ENCODE results near the gene CARMIL3. TPM values are rescaled to one million over a fixed set of nuclear protein-coding genes. Genes with fewer than 3 reads are reported as not detected.

The CARMIL3 gene
- 0.38 to 0.56 TPM (median 0.45 TPM) in 5 replicates for total RNA-seq (2022; extraction: Qiagen RNA extraction; ENCODE audit: low read depth)

GRCh38 chr14:24051789-24052655 lies at the start of gene CARMIL3:
CARMIL3 (plus strand) TSS chr14:24052009; CDS start chr14:24052154, 145 bp downstream.

GRCh38 chr14:24071144-24071697 lies 19.4 kb downstream of the CARMIL3 start, which contains the start of gene CPNE6:
CPNE6 (plus strand) TSS chr14:24071562; CDS start chr14:24072937, 1,375 bp downstream.

GRCh38 chr14:24093901-24094840 lies 42.4 kb downstream of the CARMIL3 start, which contains the start of gene PCK2:
PCK2 (plus strand) TSS chr14:24094311; CDS start chr14:24094406, 95 bp downstream.

GRCh38 chr14:24114532-24115421 lies 63.0 kb downstream of the CARMIL3 start, which contains the start of the genes DCAF11 and NRL:
DCAF11 (plus strand) TSS chr14:24114777; CDS start chr14:24115595, 818 bp downstream.
NRL (minus strand) TSS chr14:24114949; CDS start chr14:24082848, 32,101 bp downstream.

Other genes with a start within 250 kb of the CARMIL3 start
- 43.9 to 47.2 TPM (median 46.1 TPM) in 5 replicates for gene DHRS4, start 98.2 kb upstream of the CARMIL3 start, total RNA-seq (2022; extraction: Qiagen RNA extraction; ENCODE audit: low read depth)
- 26.6 to 33.9 TPM (median 31.5 TPM) in 5 replicates for gene DHRS4L2, start 63.1 kb upstream of the CARMIL3 start, total RNA-seq (2022; extraction: Qiagen RNA extraction; ENCODE audit: low read depth)
- gene CPNE6, start 19.6 kb downstream of the CARMIL3 start, total RNA-seq (2022; extraction: Qiagen RNA extraction; ENCODE audit: low read depth), result not detected in 5 replicates
- gene PCK2, start 42.3 kb downstream of the CARMIL3 start, total RNA-seq (2022; extraction: Qiagen RNA extraction; ENCODE audit: low read depth), result 18.2 to 20.8 TPM (median 19.0 TPM) in 5 replicates
- gene DCAF11, start 62.8 kb downstream of the CARMIL3 start, total RNA-seq (2022; extraction: Qiagen RNA extraction; ENCODE audit: low read depth), result 20.4 to 24.2 TPM (median 21.1 TPM) in 5 replicates
- gene NRL, start 62.9 kb downstream of the CARMIL3 start, total RNA-seq (2022; extraction: Qiagen RNA extraction; ENCODE audit: low read depth), result 0.48 to 1.2 TPM (median 1.0 TPM) in 5 replicates
- gene FITM1, start 78.7 kb downstream of the CARMIL3 start, total RNA-seq (2022; extraction: Qiagen RNA extraction; ENCODE audit: low read depth), result 0.13 TPM in 1 of 5 replicates, not detected in the others
- gene PSME1, start 84.2 kb downstream of the CARMIL3 start, total RNA-seq (2022; extraction: Qiagen RNA extraction; ENCODE audit: low read depth), result 165 to 182 TPM (median 174 TPM) in 5 replicates
- 48.8 to 64.4 TPM (median 62.6 TPM) in 5 replicates for gene EMC9, start 89.6 kb downstream of the CARMIL3 start, total RNA-seq (2022; extraction: Qiagen RNA extraction; ENCODE audit: low read depth)
- 175 to 204 TPM (median 181 TPM) in 5 replicates for gene PSME2, start 94.6 kb downstream of the CARMIL3 start, total RNA-seq (2022; extraction: Qiagen RNA extraction; ENCODE audit: low read depth)
- gene RNF31, start 95.5 kb downstream of the CARMIL3 start, total RNA-seq (2022; extraction: Qiagen RNA extraction; ENCODE audit: low read depth), result 21.0 to 29.8 TPM (median 27.3 TPM) in 5 replicates
- 17.3 to 22.2 TPM (median 20.2 TPM) in 5 replicates for gene IRF9, start 109.3 kb downstream of the CARMIL3 start, total RNA-seq (2022; extraction: Qiagen RNA extraction; ENCODE audit: low read depth)
- gene REC8, start 120.1 kb downstream of the CARMIL3 start, total RNA-seq (2022; extraction: Qiagen RNA extraction; ENCODE audit: low read depth), result 3.7 to 7.0 TPM (median 4.8 TPM) in 5 replicates
- gene IPO4, start 136.8 kb downstream of the CARMIL3 start, total RNA-seq (2022; extraction: Qiagen RNA extraction; ENCODE audit: low read depth), result 76.9 to 102 TPM (median 78.5 TPM) in 5 replicates
- gene TM9SF1, start 143.4 kb downstream of the CARMIL3 start, total RNA-seq (2022; extraction: Qiagen RNA extraction; ENCODE audit: low read depth), result 63.8 to 71.3 TPM (median 70.1 TPM) in 5 replicates
- not detected in 5 replicates for gene TSSK4, start 153.7 kb downstream of the CARMIL3 start, total RNA-seq (2022; extraction: Qiagen RNA extraction; ENCODE audit: low read depth)
- 78.2 to 95.9 TPM (median 81.6 TPM) in 5 replicates for gene CHMP4A, start 161.5 kb downstream of the CARMIL3 start, total RNA-seq (2022; extraction: Qiagen RNA extraction; ENCODE audit: low read depth)
- 28.2 to 30.5 TPM (median 28.9 TPM) in 5 replicates for gene MDP1, start 164.1 kb downstream of the CARMIL3 start, total RNA-seq (2022; extraction: Qiagen RNA extraction; ENCODE audit: low read depth)
- 443 to 489 TPM (median 464 TPM) in 5 replicates for gene NEDD8, start 180.4 kb downstream of the CARMIL3 start, total RNA-seq (2022; extraction: Qiagen RNA extraction; ENCODE audit: low read depth)
- gene GMPR2, start 180.9 kb downstream of the CARMIL3 start, total RNA-seq (2022; extraction: Qiagen RNA extraction; ENCODE audit: low read depth), result 54.6 to 64.7 TPM (median 59.1 TPM) in 5 replicates
- gene TINF2, start 190.6 kb downstream of the CARMIL3 start, total RNA-seq (2022; extraction: Qiagen RNA extraction; ENCODE audit: low read depth), result 33.6 to 39.6 TPM (median 38.4 TPM) in 5 replicates
- 0.48 to 1.2 TPM (median 1.2 TPM) in 5 replicates for gene TGM1, start 211.2 kb downstream of the CARMIL3 start, total RNA-seq (2022; extraction: Qiagen RNA extraction; ENCODE audit: low read depth)
- gene RABGGTA, start 219.6 kb downstream of the CARMIL3 start, total RNA-seq (2022; extraction: Qiagen RNA extraction; ENCODE audit: low read depth), result 15.9 to 17.8 TPM (median 17.5 TPM) in 5 replicates
- 10.3 to 13.4 TPM (median 11.5 TPM) in 5 replicates for gene DHRS1, start 247.8 kb downstream of the CARMIL3 start, total RNA-seq (2022; extraction: Qiagen RNA extraction; ENCODE audit: low read depth)
- gene NOP9, start 247.8 kb downstream of the CARMIL3 start, total RNA-seq (2022; extraction: Qiagen RNA extraction; ENCODE audit: low read depth), result 15.1 to 19.5 TPM (median 18.5 TPM) in 5 replicates